Inferior parietal cortex (tissue), 1 donor: ENCODE data around the gene ADAM19.

ENCODE experiments used
- DNase-seq: peaks from one replicate; pipeline ENCODE4 v3.0.0-alpha.2; 2016; ENCODE audit errors: extremely low spot score

Gene ADAM19

GRCh38 chr5:157516626-157517325, 58.8 kb downstream of the ADAM19 start:
- no peak for DNase-seq

GRCh38 chr5:157516006-157516405, 59.6 kb downstream of the ADAM19 start:
- no peak for DNase-seq

- DNase-seq = no peak
These were observed 60.6 kb downstream of the ADAM19 start for GRCh38 chr5:157514974-157515373.

- no peak for DNase-seq
These were observed 62.4 kb downstream of the ADAM19 start for GRCh38 chr5:157513182-157513581.

GRCh38 chr5:157511651-157512644, 63.6 kb downstream of the ADAM19 start:
- DNase-seq = peak; percentile 59

- DNase-seq = no peak
These were observed 64.9 kb downstream of the ADAM19 start for GRCh38 chr5:157510682-157511081.

GRCh38 chr5:157509587-157509986, 66.0 kb downstream of the ADAM19 start:
- no peak for DNase-seq

GRCh38 chr5:157509093-157509492, 66.5 kb downstream of the ADAM19 start:
- DNase-seq = no peak

- DNase-seq = no peak
These were observed 68.4 kb downstream of the ADAM19 start for GRCh38 chr5:157506981-157507780.

GRCh38 chr5:157506066-157506590, 69.4 kb downstream of the ADAM19 start:
- DNase-seq = no peak

GRCh38 chr5:157505496-157505895, 70.1 kb downstream of the ADAM19 start:
- no peak for DNase-seq

- no peak for DNase-seq
These were observed 71.5 kb downstream of the ADAM19 start for GRCh38 chr5:157504053-157504452.

- no peak for DNase-seq
These were observed 73.4 kb downstream of the ADAM19 start for GRCh38 chr5:157502143-157502647.

- no peak for DNase-seq
These were observed 77.5 kb downstream of the ADAM19 start for GRCh38 chr5:157497875-157498611.

GRCh38 chr5:157496864-157497263, 78.7 kb downstream of the ADAM19 start:
- no peak for DNase-seq

- DNase-seq = no peak
These were observed 81.3 kb downstream of the ADAM19 start for GRCh38 chr5:157494178-157494832.

- DNase-seq = no peak
These were observed 82.7 kb downstream of the ADAM19 start for GRCh38 chr5:157492886-157493285.

GRCh38 chr5:157491471-157491995, 84.0 kb downstream of the ADAM19 start:
- DNase-seq = no peak

GRCh38 chr5:157487358-157487757, 88.2 kb downstream of the ADAM19 start:
- no peak for DNase-seq

- DNase-seq = no peak
These were observed 88.7 kb downstream of the ADAM19 start for GRCh38 chr5:157486861-157487260.
